H54 (cell line): ENCODE data around the gene LIPJ.

ENCODE experiments used
- DNase-seq: peaks from one replicate; pipeline ENCODE4 v3.0.0; 2011; ENCODE audit warnings: low spot score, mixed read lengths; ENCODE audit not compliant: insufficient read length
- FAIRE-seq: peaks from 3 replicates; lab custom pipeline; 2011; peaks lifted over from hg19 to GRCh38; lab: Jason Lieb, UNC
- POLR2A ChIP-seq: IDR thresholded peaks from 2 replicates; pipeline ENCODE4 v1.6.1; 2011; ENCODE audit warnings: low read depth, mild to moderate bottlenecking, low read length

The LIPJ gene

GRCh38 chr10:88618496-88618895, 31.9 kb downstream of the LIPJ start:
- no peak for TF ChIP-seq POLR2A
- DNase-seq: no peak

GRCh38 chr10:88620441-88620840, 33.9 kb downstream of the LIPJ start:
- no peak for DNase-seq
- TF ChIP-seq POLR2A: no peak
- no peak for FAIRE-seq

More at GRCh38 chr10:88618496-88618895, 31.9 kb downstream of the LIPJ start:
- no peak for FAIRE-seq

GRCh38 chr10:88623835-88624234, 37.3 kb downstream of the LIPJ start:
- TF ChIP-seq POLR2A: no peak
- FAIRE-seq: no peak
- DNase-seq: no peak

- FAIRE-seq: no peak
- TF ChIP-seq POLR2A: no peak
- no peak for DNase-seq
These were observed 38.3 kb downstream of the LIPJ start for GRCh38 chr10:88624840-88625239.

GRCh38 chr10:88640186-88640585, 53.6 kb downstream of the LIPJ start:
- TF ChIP-seq POLR2A: no peak
- DNase-seq (no peak), FAIRE-seq (peak; percentile 71)

GRCh38 chr10:88642209-88642608, 55.6 kb downstream of the LIPJ start:
- TF ChIP-seq POLR2A: no peak
- FAIRE-seq: no peak
- DNase-seq: no peak

- DNase-seq: no peak
- peak; percentile 84 for FAIRE-seq
- no peak for TF ChIP-seq POLR2A
These were observed 56.4 kb downstream of the LIPJ start for GRCh38 chr10:88642963-88643362.

GRCh38 chr10:88647061-88647615, 60.6 kb downstream of the LIPJ start:
- no peak for DNase-seq
- FAIRE-seq: peak; percentile 55
- TF ChIP-seq POLR2A: no peak

- peak; percentile 99 for FAIRE-seq
- TF ChIP-seq POLR2A: no peak
These were observed 64.6 kb downstream of the LIPJ start for GRCh38 chr10:88651101-88651551.

GRCh38 chr10:88652616-88653015, 66.1 kb downstream of the LIPJ start:
- FAIRE-seq (peak; percentile 87), DNase-seq (no peak)
- TF ChIP-seq POLR2A: no peak

More at GRCh38 chr10:88651101-88651551, 64.6 kb downstream of the LIPJ start:
- DNase-seq: peak; percentile 30
